ENCODE results near the gene SAXO1.

DNA sequence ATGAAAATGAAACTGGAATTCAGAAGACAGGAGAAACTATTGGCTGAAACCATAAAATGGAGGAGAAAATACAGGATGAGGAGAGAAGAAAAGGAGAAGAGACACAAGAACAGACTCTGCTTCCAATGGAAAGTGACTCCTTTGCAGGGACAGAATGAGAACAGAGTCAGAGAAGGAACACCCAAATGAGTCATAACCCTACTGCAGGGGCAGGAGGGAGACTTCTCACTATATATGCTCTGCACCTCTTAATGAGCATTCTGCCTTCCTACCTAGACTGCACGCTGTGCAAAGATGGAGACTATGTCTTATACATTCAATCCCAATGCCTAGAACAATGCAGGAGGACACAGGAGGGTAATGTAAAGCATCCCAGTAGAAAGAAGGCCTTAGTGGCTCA, 2.1 kb downstream of the SAXO1 start:
- TF ChIP-seq CTCF (IDR thresholded peaks at IDR 0.05) (no peak), POLR2A (IDR thresholded peaks at IDR 0.05) (no peak)

Data from testis (tissue), 2 donors.